SK-N-SH treated with all-trans-retinoic acid at 6 μM for 48 hours (cell line): ENCODE results near the gene OTOL1.

Experiments used
- ATAC-seq: fragments of 200-7000 bp; cut with Tn5 transposase; 3 replicates; pipeline ENCODE4 v1.9.1; 2020; ENCODE audit warnings: mild to moderate bottlenecking, moderate library complexity
- ARNTL ChIP-seq: fragments of 450-650 bp; formaldehyde crosslinking; IDR thresholded peaks from 2 replicates; pipeline ENCODE4 v1.5.0; 2020; ENCODE audit warnings: low read depth, mild to moderate bottlenecking, moderate library complexity, borderline replicate concordance
- BACH2 ChIP-seq: fragments of 250-450 bp; sonication (Bioruptor Pico); IDR thresholded peaks from 2 replicates; pipeline ENCODE4 v1.9.0; 2021; ENCODE audit warnings: mild to moderate bottlenecking, borderline replicate concordance
- CREB5 ChIP-seq: fragments of 250-450 bp; sonication (Bioruptor Pico); IDR thresholded peaks from 2 replicates; pipeline ENCODE4 v1.5.1; 2020; ENCODE audit warnings: low read depth, mild to moderate bottlenecking, moderate library complexity
- CSDC2 ChIP-seq: fragments of 250-450 bp; sonication (Bioruptor Pico); IDR thresholded peaks from 2 replicates; pipeline ENCODE4 v1.5.0; 2020; ENCODE audit warnings: mild to moderate bottlenecking, moderate library complexity
- CSRNP3 ChIP-seq: fragments of 250-450 bp; sonication (Bioruptor Pico); IDR thresholded peaks from 2 replicates; pipeline ENCODE4 v1.5.1; 2021; ENCODE audit warnings: mild to moderate bottlenecking, moderate library complexity
- ESRRG ChIP-seq: fragments of 250-450 bp; sonication (Bioruptor Pico); IDR thresholded peaks from 2 replicates; pipeline ENCODE4 v1.6.1; 2021; ENCODE audit warnings: mild to moderate bottlenecking
- GLIS3 ChIP-seq: fragments of 250-450 bp; sonication (Bioruptor Pico); IDR thresholded peaks from 2 replicates; pipeline ENCODE4 v1.5.0; 2020; ENCODE audit warnings: mild to moderate bottlenecking, moderate library complexity
- ISL1 ChIP-seq: fragments of 250-450 bp; sonication (Bioruptor Pico); IDR thresholded peaks from 2 replicates; pipeline ENCODE4 v2.1.2; 2022; ENCODE audit warnings: mild to moderate bottlenecking, moderate library complexity
- OSR1 ChIP-seq: fragments of 250-450 bp; sonication (Bioruptor Pico); IDR thresholded peaks from 2 replicates; pipeline ENCODE4 v1.8.0; 2022; ENCODE audit warnings: moderate library complexity, mild to moderate bottlenecking, inconsistent platforms
- PATZ1 ChIP-seq: fragments of 250-450 bp; sonication (Bioruptor Pico); IDR thresholded peaks from 2 replicates; pipeline ENCODE4 v1.8.0; 2020; ENCODE audit warnings: mild to moderate bottlenecking, moderate library complexity, borderline replicate concordance
- POU6F1 ChIP-seq: fragments of 250-450 bp; sonication (Bioruptor Pico); IDR thresholded peaks from 2 replicates; pipeline ENCODE4 v1.8.0; 2021; ENCODE audit warnings: low read depth, mild to moderate bottlenecking, moderate library complexity, borderline replicate concordance
- PPARA ChIP-seq: fragments of 250-450 bp; sonication (Bioruptor Pico); IDR thresholded peaks from 2 replicates; pipeline ENCODE4 v1.5.0; 2020; ENCODE audit warnings: mild to moderate bottlenecking, borderline replicate concordance
- RARB ChIP-seq: fragments of 250-450 bp; sonication (Bioruptor Pico); IDR thresholded peaks from 2 replicates; pipeline ENCODE4 v1.8.0; 2021; ENCODE audit warnings: mild to moderate bottlenecking, moderate library complexity
- SNAI2 ChIP-seq: fragments of 250-450 bp; sonication (Bioruptor Pico); IDR thresholded peaks from 2 replicates; pipeline ENCODE4 v1.5.0; 2020; ENCODE audit warnings: mild to moderate bottlenecking, moderate library complexity
- TCF4 ChIP-seq: fragments of 250-450 bp; sonication (Bioruptor Pico); IDR thresholded peaks from 2 replicates; pipeline ENCODE4 v1.8.0; 2021; ENCODE audit warnings: mild to moderate bottlenecking, moderate library complexity, borderline replicate concordance
- TOX ChIP-seq: fragments of 250-450 bp; sonication (Bioruptor Pico); IDR thresholded peaks from 2 replicates; pipeline ENCODE4 v1.8.0; 2021; ENCODE audit warnings: mild to moderate bottlenecking, moderate library complexity, borderline replicate concordance
- TSHZ2 ChIP-seq: fragments of 250-450 bp; sonication (Bioruptor Pico); IDR thresholded peaks from 2 replicates; pipeline ENCODE4 v1.5.0; 2020; ENCODE audit warnings: mild to moderate bottlenecking, moderate library complexity
- ZC3H10 ChIP-seq: fragments of 250-450 bp; sonication (Bioruptor Pico); IDR thresholded peaks from 2 replicates; pipeline ENCODE4 v1.5.1; 2021; ENCODE audit warnings: mild to moderate bottlenecking, moderate library complexity
- ZFP3 ChIP-seq: fragments of 250-450 bp; sonication (Bioruptor Pico); IDR thresholded peaks from 2 replicates; pipeline ENCODE4 v1.5.0; 2020; ENCODE audit warnings: mild to moderate bottlenecking, moderate library complexity
- ZFP30 ChIP-seq: fragments of 450-650 bp; formaldehyde crosslinking; IDR thresholded peaks from 2 replicates; pipeline ENCODE4 v1.5.0; 2022; ENCODE audit warnings: mild to moderate bottlenecking, moderate library complexity
- ZNF565 ChIP-seq: fragments of 450-650 bp; formaldehyde crosslinking; conservative IDR thresholded peaks from 2 replicates; pipeline ENCODE4 v1.5.0; 2020; ENCODE audit warnings: low read depth, mild to moderate bottlenecking, moderate library complexity
- ZNF70 ChIP-seq: fragments of 450-650 bp; formaldehyde crosslinking; IDR thresholded peaks from 2 replicates; pipeline ENCODE4 v1.5.0; 2020; ENCODE audit warnings: mild to moderate bottlenecking, moderate library complexity
- ZNF8 ChIP-seq: fragments of 450-650 bp; formaldehyde crosslinking; IDR thresholded peaks from 2 replicates; pipeline ENCODE4 v1.5.0; 2020; ENCODE audit warnings: mild to moderate bottlenecking, moderate library complexity

Gene OTOL1

GRCh38 chr3:161531930-161532329 lies 35.3 kb downstream of the OTOL1 start (continued):
- no peak for TF ChIP-seq ZNF565 (CRISPR knock-in tag)

GRCh38 chr3:161540594-161540993 lies 44.0 kb downstream of the OTOL1 start:
- ATAC-seq, result no peak
- TF ChIP-seq CSRNP3 (CRISPR knock-in tag), result no peak
- TF ChIP-seq OSR1, result no peak
- TF ChIP-seq ZC3H10 (CRISPR knock-in tag), result no peak
- TF ChIP-seq RARB (CRISPR knock-in tag), result no peak
- no peak for TF ChIP-seq POU6F1
- TF ChIP-seq ISL1, result no peak
- no peak for TF ChIP-seq BACH2
- no peak for TF ChIP-seq CSDC2 (CRISPR knock-in tag)

- TF ChIP-seq ESRRG (CRISPR knock-in tag) (no peak), ZFP3 (CRISPR knock-in tag) (no peak), ZNF70 (CRISPR knock-in tag) (no peak), POU6F1 (no peak), TCF4 (CRISPR knock-in tag) (no peak), ZNF565 (CRISPR knock-in tag) (no peak), OSR1 (no peak), RARB (CRISPR knock-in tag) (no peak), BACH2 (no peak), TOX (CRISPR knock-in tag) (no peak), GLIS3 (no peak), ZFP30 (CRISPR knock-in tag) (no peak), CSDC2 (CRISPR knock-in tag) (no peak), CREB5 (no peak), PATZ1 (CRISPR knock-in tag) (no peak), SNAI2 (no peak), PPARA (no peak), ZNF8 (CRISPR knock-in tag) (no peak)
- ATAC-seq, result no peak
These were observed 49.2 kb downstream of the OTOL1 start for GRCh38 chr3:161545824-161546223.

- no peak for ATAC-seq
- TF ChIP-seq BACH2, result no peak
- no peak for TF ChIP-seq ARNTL (CRISPR knock-in tag)
- no peak for TF ChIP-seq OSR1
These were observed 51.7 kb downstream of the OTOL1 start for GRCh38 chr3:161548301-161548700.

GRCh38 chr3:161549261-161549660 lies 52.7 kb downstream of the OTOL1 start:
- no peak for ATAC-seq
- TF ChIP-seq ZNF8 (CRISPR knock-in tag) (no peak), TSHZ2 (no peak), ESRRG (CRISPR knock-in tag) (no peak), CREB5 (no peak), CSRNP3 (CRISPR knock-in tag) (no peak), ISL1 (no peak), PPARA (no peak)
